GM12864 (cell line): Measurements from ENCODE around the gene MAP3K5.
A peak's percentile ranks its signal among the peaks of the same experiment; 100 is the strongest.
"Not testable (repeated sequence)": the region's sequence is repeated elsewhere in the genome, so short reads cannot be mapped to it uniquely, and the experiment has no call there.

ENCODE experiments used
- DNase-seq: peaks from one replicate; pipeline ENCODE4 v3.0.0-alpha.2; 2011; ENCODE audit warnings: low read depth
- H3K4me3 ChIP-seq: 2 replicates; pipeline ENCODE4 v1.5.1; 2011; ENCODE audit warnings: mild to moderate bottlenecking, low read depth, low read length, control low read depth
- CTCF ChIP-seq: IDR thresholded peaks from 2 replicates; pipeline ENCODE4 v1.5.1; 2011; ENCODE audit warnings: low read depth, mild to moderate bottlenecking, moderate library complexity, low read length, control low read depth, inconsistent platforms; ENCODE audit errors: missing control alignments

MAP3K5 gene

GRCh38 chr6:136594671-136595070 is 197.6 kb downstream of the MAP3K5 start:
- H3K4me3 ChIP-seq = no peak overlapping the region; the same call in 1 of the 2 replicates
- TF ChIP-seq CTCF = no peak
- DNase-seq = no peak

DNA sequence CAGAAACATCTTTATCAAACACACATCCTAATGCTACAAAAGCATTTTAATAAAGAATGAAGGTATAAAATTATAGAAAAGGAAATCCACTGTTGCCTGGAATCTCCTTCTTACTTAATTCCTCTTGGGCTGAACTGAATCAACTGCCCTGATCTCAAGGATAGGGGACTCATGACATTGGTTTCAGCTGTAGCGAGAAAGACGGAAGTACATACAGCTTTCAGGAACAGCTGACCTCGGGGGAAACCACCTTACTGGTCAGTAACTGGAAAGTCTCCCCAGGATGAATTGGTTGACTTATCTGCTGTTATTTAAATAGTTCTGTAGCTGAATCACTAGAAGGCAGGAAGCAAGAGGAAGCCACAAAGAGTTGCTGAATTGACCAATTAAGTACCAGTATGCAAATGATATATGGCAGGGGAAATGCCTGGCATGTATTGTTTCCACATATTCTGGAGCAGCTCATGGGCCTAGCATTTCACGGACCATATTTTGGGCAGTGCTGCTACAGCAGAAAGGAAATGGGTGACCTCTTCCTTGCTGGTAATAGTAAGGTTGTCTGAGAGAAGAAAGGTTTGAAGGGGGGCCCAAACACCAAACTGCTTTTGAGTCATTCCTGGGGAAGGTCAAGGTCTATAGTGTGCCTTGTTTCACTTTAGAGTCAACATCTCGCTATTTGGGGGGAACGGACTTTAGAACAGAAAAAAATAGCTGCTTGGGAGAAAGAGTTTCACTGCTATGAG is 198.4 kb downstream of the MAP3K5 start:
- peak overlapping the region; percentile 4; the same call in 1 of the 2 replicates for H3K4me3 ChIP-seq
- TF ChIP-seq CTCF = no peak
- peak; percentile 85 for DNase-seq

DNA sequence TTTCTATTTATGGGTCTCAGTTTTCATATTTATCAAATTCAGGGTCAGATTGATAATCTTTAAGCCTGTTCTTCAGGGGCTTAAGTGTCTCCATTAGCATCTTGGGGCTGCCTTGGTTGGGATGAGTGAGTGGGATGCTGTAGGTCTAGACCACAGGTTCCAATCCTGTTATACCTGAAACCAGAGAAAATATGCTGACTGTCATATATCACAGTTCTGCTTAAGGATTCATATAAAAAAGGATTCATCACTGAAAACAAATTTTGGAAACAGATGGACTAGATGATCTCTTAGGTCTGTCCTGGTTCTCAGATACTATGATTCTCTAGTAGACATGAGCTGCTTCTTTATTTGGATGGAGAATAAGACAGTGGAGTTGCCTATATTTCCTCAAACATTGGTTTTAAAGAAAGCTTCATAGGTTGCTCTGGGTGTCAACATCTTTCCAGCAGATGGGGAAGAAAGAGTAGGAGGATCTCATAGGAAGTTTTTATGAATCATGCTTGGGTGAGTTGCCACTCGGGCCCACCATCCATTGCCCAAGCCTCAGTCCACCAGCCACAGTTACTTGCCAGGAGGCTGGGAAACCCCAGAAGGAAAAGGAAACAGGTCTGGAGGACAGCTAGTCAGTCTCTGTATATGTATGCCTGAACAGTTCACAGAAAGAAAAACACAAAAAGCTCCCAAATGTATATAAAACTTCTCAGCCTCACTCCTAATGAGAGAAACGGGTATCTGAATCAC is 199.2 kb downstream of the MAP3K5 start:
- no peak overlapping the region for H3K4me3 ChIP-seq
- TF ChIP-seq CTCF = no peak
- no peak for DNase-seq

DNA sequence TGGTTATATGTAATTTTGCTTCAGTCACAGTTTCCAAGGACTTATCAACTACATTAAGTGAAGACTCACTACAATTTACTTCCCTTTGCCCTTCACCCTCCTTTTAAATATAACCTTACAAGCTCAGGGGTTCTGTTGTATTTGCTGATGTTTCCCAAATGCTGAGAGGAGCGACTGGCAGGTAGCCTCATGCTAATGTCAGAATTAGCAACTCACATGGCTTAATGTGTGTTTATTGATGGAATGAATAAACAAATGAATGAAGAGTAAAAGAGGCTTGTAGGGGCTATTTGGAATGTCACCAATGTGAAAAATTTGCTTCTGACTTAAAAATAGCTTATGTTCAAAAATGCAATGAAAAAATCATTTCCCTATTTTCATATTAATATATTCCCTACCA is 200.7 kb downstream of the MAP3K5 start:
- no peak for DNase-seq
- no peak overlapping the region for H3K4me3 ChIP-seq
- TF ChIP-seq CTCF = no peak

DNA sequence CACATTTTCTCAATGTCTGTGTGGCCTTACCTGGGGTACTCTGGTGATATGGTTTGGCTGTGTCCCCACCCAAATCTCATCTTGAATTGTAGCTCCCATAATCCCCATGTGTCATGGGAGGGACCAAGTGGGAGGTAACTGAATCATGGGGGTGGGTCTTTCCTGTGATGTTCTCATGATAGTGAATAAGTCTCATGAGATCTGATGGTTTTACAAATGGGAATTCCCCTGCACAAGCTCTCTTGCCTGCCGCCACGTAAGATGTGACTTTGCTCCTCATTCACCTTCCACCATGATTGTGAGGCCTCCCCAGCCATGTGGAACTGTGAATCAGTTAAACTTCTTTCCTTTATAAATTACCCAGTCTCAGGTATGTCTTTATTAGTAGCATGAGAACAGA is 201.4 kb downstream of the MAP3K5 start:
- H3K4me3 ChIP-seq, DNase-seq: not testable (repeated sequence)

DNA sequence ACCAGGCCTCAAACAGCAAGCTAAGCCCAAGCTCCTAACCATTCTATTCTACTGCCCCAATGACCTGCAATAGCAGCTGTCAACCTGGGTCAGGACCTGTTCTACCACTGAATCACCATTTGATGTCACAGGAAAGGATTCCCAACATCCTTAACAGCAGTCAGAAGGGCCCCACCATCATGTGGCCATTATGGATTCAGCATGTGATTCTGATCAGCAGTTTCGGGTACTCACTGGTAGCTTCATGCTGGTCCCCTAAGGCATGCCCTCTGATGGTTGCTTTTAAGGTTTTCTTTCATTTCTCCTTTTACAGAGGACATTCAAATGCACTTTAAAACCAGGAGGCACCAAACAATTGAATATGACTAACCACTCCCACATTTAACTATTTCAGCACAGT is 204.8 kb downstream of the MAP3K5 start:
- H3K4me3 ChIP-seq = no peak overlapping the region
- DNase-seq = no peak
- TF ChIP-seq CTCF = no peak

GRCh38 chr6:136586295-136586694 is 206.0 kb downstream of the MAP3K5 start:
- no peak overlapping the region for H3K4me3 ChIP-seq
- no peak for DNase-seq
- TF ChIP-seq CTCF = no peak

- not testable (repeated sequence) for DNase-seq, H3K4me3 ChIP-seq
These were observed 206.8 kb downstream of the MAP3K5 start for GRCh38 chr6:136585523-136585922.

GRCh38 chr6:136584290-136584689 is 208.0 kb downstream of the MAP3K5 start:
- not testable (repeated sequence) for DNase-seq, H3K4me3 ChIP-seq
